Spleen (tissue), 7 donors: ENCODE results near the gene GPR137C.

Source experiments
- CTCF ChIP-seq, 11 experiments: fragments of 200-600 bp in 7 of 11; fragments of 450-650 bp in 4 of 11; sonication (generic) in 4 of 11; IDR thresholded peaks in 8 of 11; conservative IDR thresholded peaks in 3 of 11; 1 replicate in 7 of 11; 2 replicates in 4 of 11; pipeline versions ENCODE4 v1.4.0 to v1.8.0; 2016 to 2021; ENCODE audit warnings: antibody characterized with exemption in 11 of 11, inconsistent platforms in 4 of 11, mild to moderate bottlenecking in 1 of 11
- POLR2A ChIP-seq, 3 donors: fragments of 450-650 bp; IDR thresholded peaks; one replicate each; pipeline ENCODE4 v1.5.1; 2017; ENCODE audit warnings: antibody characterized with exemption in 3 of 3, mild to moderate bottlenecking in 1 of 3
- donor health status: DM: no; HTN: no; CAD: no; lungs with moderate emphysema.
- donor health status: DM: no; HTN: no; CAD: no.
- donor health status: DM: no; HTN: no; CAD: no.

GRCh38 chr14:52678591-52678990, 126.0 kb downstream of the GPR137C start:
- TF ChIP-seq CTCF (IDR thresholded peaks at IDR 0.05 in 8 of 11, conservative IDR thresholded peaks at IDR 0.05 in 3 of 11) = peak in 2 of 11 experiments; percentile 17 to 24
- no peak for TF ChIP-seq POLR2A (IDR thresholded peaks at IDR 0.05)
